Naive thymus-derived CD8-positive, alpha-beta T cell (primary cell): ENCODE results near the gene ADGRF4. TPM values are rescaled to one million over a fixed set of nuclear protein-coding genes. Genes with fewer than 3 reads are reported as not detected.
"Not testable (repeated sequence)": the region's sequence is repeated elsewhere in the genome, so short reads cannot be mapped to it uniquely, and the experiment has no call there.

Source experiments
- ATAC-seq, 2 donors: fragments of 150-1000 bp; cut with Tn5 transposase in 1 of 2; sonication (Bioruptor Pico), chemical (Tn5 transposase) in 1 of 2; 1 replicate in 1 of 2; 2 replicates in 1 of 2; pipeline ENCODE4 v1.10.0; 2021; ENCODE audit warnings: mild to moderate bottlenecking in 2 of 2, moderate library complexity in 2 of 2
- POLR2A ChIA-PET: fragments of 350-600 bp; sonication (Branson Sonifier 250); formaldehyde crosslinking; loops from one replicate; lab custom pipeline; 2021; ENCODE audit warnings: antibody characterized with exemption; lab: Charles Lee
- DNase-seq, 10 donors: peaks; one replicate each; pipeline versions ENCODE4 v3.0.0 to v3.0.0-alpha.2; 2020 to 2022
- H3K27ac Mint-ChIP-seq, 10 donors: one replicate each; pipeline ENCODE4 v1.8.0; 2020 to 2022; ENCODE audit warnings: mild to moderate bottlenecking in 10 of 10, mixed read lengths in 10 of 10, moderate library complexity in 4 of 10, inconsistent platforms in 1 of 10
- H3K27me3 Mint-ChIP-seq, 5 donors: one replicate each; pipeline ENCODE4 v1.8.0; 2021 to 2022; ENCODE audit warnings: mixed read lengths in 5 of 5
- H3K36me3 Mint-ChIP-seq, 3 donors: one replicate each; pipeline ENCODE4 v1.8.0; 2020 to 2022; ENCODE audit warnings: mixed read lengths in 3 of 3, mild to moderate bottlenecking in 2 of 3, inconsistent platforms in 1 of 3
- H3K4me1 Mint-ChIP-seq, 4 donors: one replicate each; pipeline ENCODE4 v1.8.0; 2021 to 2022; ENCODE audit warnings: mixed read lengths in 4 of 4
- H3K4me3 Mint-ChIP-seq, 10 donors: one replicate each; pipeline ENCODE4 v1.8.0; 2020 to 2022; ENCODE audit warnings: mild to moderate bottlenecking in 10 of 10, mixed read lengths in 10 of 10, moderate library complexity in 6 of 10, inconsistent platforms in 1 of 10
- H3K9me3 Mint-ChIP-seq, 9 donors: one replicate each; pipeline ENCODE4 v1.8.0; 2020 to 2022; ENCODE audit warnings: mixed read lengths in 9 of 9, mild to moderate bottlenecking in 3 of 9, inconsistent platforms in 1 of 9, moderate library complexity in 1 of 9
- polyA plus RNA-seq, 3 donors: library from polyadenylated mRNA; unstranded; fragments of 300-500 nt; fragmentation: Illumina TruSeq; gene quantifications; one replicate each; pipeline ENCODE4 v1.2.3, GENCODE V29; 2021
- total RNA-seq, 8 experiments: library from RNA in 2 of 8; stranded (reverse) in 2 of 8; gene quantifications; one replicate each; pipeline ENCODE4 v1.2.3 and lab custom pipeline; 2021 to 2026

ADGRF4 gene
- total and polyA plus RNA-seq, 5 experiments from 2014 or later: not detected

GRCh38 chr6:47724300-47724699 is 25.9 kb downstream of the ADGRF4 start:
- H3K9me3 Mint-ChIP-seq: peaks cover 0 to 3% (median 0%) of the 10 kb centered on the region in 9 donors
- no peak overlapping the region for H3K27ac Mint-ChIP-seq
- H3K4me1 Mint-ChIP-seq: peaks cover 0 to 3% (median 0%) of the 10 kb centered on the region in 4 donors
- peaks cover 0 to 19% (median 5%) of the 10 kb centered on the region in 5 donors for H3K27me3 Mint-ChIP-seq
- H3K36me3 Mint-ChIP-seq: no peaks in the 10 kb centered on the region
- ATAC-seq: no peak
- POLR2A ChIA-PET: no interaction called here
- no peak for DNase-seq
- no peak overlapping the region for H3K4me3 Mint-ChIP-seq

DNA sequence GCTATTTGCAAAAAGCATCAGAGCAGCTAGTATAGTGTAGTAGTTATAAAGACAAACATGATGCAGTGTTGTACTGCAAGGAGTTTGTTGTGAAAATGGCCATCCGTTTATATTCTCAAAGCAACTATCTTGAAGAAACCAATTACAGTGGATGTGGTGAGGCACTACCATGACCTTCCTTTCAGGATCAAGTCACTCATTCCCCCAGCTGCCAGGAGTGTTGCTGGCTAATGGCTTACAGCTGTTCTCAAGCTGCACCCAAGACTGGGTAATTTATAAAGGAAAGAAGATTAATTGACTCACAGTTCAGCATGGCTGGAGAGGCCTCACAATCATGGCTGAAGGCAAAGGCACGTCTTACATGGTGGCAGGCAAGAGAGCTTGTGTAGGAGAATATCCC is 29.0 kb downstream of the ADGRF4 start:
- no peak overlapping the region for H3K27ac Mint-ChIP-seq
- H3K36me3 Mint-ChIP-seq: no peaks in the 10 kb centered on the region
- POLR2A ChIA-PET: interaction anchor here (0.5 kb wide), 1 partner anchor 17 kb away, joined by 3 read pairs; no protein-coding TSS in a partner anchor
- no peaks in the 10 kb centered on the region for H3K27me3 Mint-ChIP-seq
- peaks cover 0 to 5% (median 0%) of the 10 kb centered on the region in 4 donors for H3K4me1 Mint-ChIP-seq
- no peak overlapping the region for H3K4me3 Mint-ChIP-seq
- ATAC-seq: no peak
- no peak for DNase-seq
- H3K9me3 Mint-ChIP-seq: peaks cover 0 to 3% (median 0%) of the 10 kb centered on the region in 9 donors

- H3K36me3 Mint-ChIP-seq: no peaks in the 10 kb centered on the region
- H3K4me1 Mint-ChIP-seq: peaks cover 0 to 5% (median 0%) of the 10 kb centered on the region in 4 donors
- peaks cover 0 to 3% (median 0%) of the 10 kb centered on the region in 9 donors for H3K9me3 Mint-ChIP-seq
- H3K27ac Mint-ChIP-seq: no peak overlapping the region
- no peak for ATAC-seq
- no peak for DNase-seq
- H3K4me3 Mint-ChIP-seq: no peak overlapping the region
- POLR2A ChIA-PET: no interaction called here
- peaks cover 0 to 5% (median 0%) of the 10 kb centered on the region in 5 donors for H3K27me3 Mint-ChIP-seq
Measured at GRCh38 chr6:47729019-47729418, 30.6 kb downstream of the ADGRF4 start.

GRCh38 chr6:47729457-47729856 is 31.1 kb downstream of the ADGRF4 start:
- Mint-ChIP-seq H3K9me3 (peaks cover 0 to 3% (median 0%) of the 10 kb centered on the region in 9 donors), H3K27ac (no peak overlapping the region), H3K4me1 (peaks cover 0 to 5% (median 0%) of the 10 kb centered on the region in 4 donors), H3K4me3 (no peak overlapping the region), H3K36me3 (no peaks in the 10 kb centered on the region), H3K27me3 (peaks cover 0 to 5% (median 0%) of the 10 kb centered on the region in 5 donors)
- no peak for ATAC-seq
- POLR2A ChIA-PET: no interaction called here
- DNase-seq: no peak

GRCh38 chr6:47733879-47734558 is 35.6 kb downstream of the ADGRF4 start:
- peaks cover 0 to 1% (median 0%) of the 10 kb centered on the region in 9 donors for H3K9me3 Mint-ChIP-seq
- no peak overlapping the region for H3K4me3 Mint-ChIP-seq
- H3K27me3 Mint-ChIP-seq: peaks cover 0 to 8% (median 2%) of the 10 kb centered on the region in 5 donors
- no peak for ATAC-seq
- peaks cover 0 to 3% (median 0%) of the 10 kb centered on the region in 4 donors for H3K4me1 Mint-ChIP-seq
- peak in 2 of 10 donors; percentile 4 to 8 for DNase-seq
- H3K27ac Mint-ChIP-seq: no peak overlapping the region
- POLR2A ChIA-PET: no interaction called here
- H3K36me3 Mint-ChIP-seq: no peaks in the 10 kb centered on the region

- DNase-seq: no peak
- Mint-ChIP-seq H3K4me3 (no peak overlapping the region), H3K36me3 (no peaks in the 10 kb centered on the region), H3K9me3 (peaks cover 0 to 1% (median 0%) of the 10 kb centered on the region in 9 donors), H3K4me1 (no peaks in the 10 kb centered on the region), H3K27ac (no peak overlapping the region), H3K27me3 (peaks cover 0 to 8% (median 2%) of the 10 kb centered on the region in 5 donors)
- POLR2A ChIA-PET: no interaction called here
- no peak for ATAC-seq
Measured at GRCh38 chr6:47734831-47735481, 36.6 kb downstream of the ADGRF4 start.

GRCh38 chr6:47736083-47736700 is 37.8 kb downstream of the ADGRF4 start:
- DNase-seq (no peak), ATAC-seq (no peak)
- POLR2A ChIA-PET: no interaction called here
- peaks cover 0 to 8% (median 2%) of the 10 kb centered on the region in 5 donors for H3K27me3 Mint-ChIP-seq
- no peaks in the 10 kb centered on the region for H3K4me1 Mint-ChIP-seq
- no peak overlapping the region for H3K4me3 Mint-ChIP-seq
- no peaks in the 10 kb centered on the region for H3K36me3 Mint-ChIP-seq
- H3K9me3 Mint-ChIP-seq: peaks cover 0 to 1% (median 0%) of the 10 kb centered on the region in 9 donors
- H3K27ac Mint-ChIP-seq: no peak overlapping the region

DNA sequence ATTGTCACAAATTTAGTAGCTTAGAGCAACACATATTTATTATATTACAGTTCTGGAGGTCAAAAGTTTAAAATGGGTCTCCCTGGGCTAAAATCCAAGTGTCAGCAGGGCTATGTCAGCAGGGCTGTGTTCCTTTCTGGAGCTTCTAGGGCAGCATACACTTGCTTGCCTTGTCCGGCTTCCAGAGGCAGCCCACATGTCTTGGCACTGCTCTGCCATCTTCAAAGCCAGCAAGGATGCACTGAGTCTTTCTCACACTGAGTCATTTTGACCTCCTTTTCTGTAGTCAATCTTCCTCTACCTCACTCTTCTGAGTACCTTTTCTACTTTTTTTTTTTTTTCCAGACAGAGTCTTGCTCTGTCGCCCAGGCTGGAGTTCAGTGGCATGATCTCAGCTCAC is 39.0 kb downstream of the ADGRF4 start:
- Mint-ChIP-seq H3K4me3 (no peak overlapping the region), H3K4me1 (no peaks in the 10 kb centered on the region), H3K27ac (no peak overlapping the region), H3K36me3 (no peaks in the 10 kb centered on the region), H3K27me3 (peaks cover 0 to 8% (median 2%) of the 10 kb centered on the region in 5 donors), H3K9me3 (peaks cover 0 to 1% (median 0%) of the 10 kb centered on the region in 9 donors)
- ATAC-seq (no peak), DNase-seq (no peak)
- POLR2A ChIA-PET: no interaction called here

GRCh38 chr6:47740714-47741113 is 42.3 kb downstream of the ADGRF4 start:
- DNase-seq (no peak), ATAC-seq (no peak)
- peaks cover 0 to 4% (median 2%) of the 10 kb centered on the region in 5 donors for H3K27me3 Mint-ChIP-seq
- POLR2A ChIA-PET: no interaction called here
- peaks cover 0 to 1% (median 0%) of the 10 kb centered on the region in 9 donors for H3K9me3 Mint-ChIP-seq
- H3K4me3 Mint-ChIP-seq: no peak overlapping the region
- H3K4me1 Mint-ChIP-seq: no peaks in the 10 kb centered on the region
- no peak overlapping the region for H3K27ac Mint-ChIP-seq
- H3K36me3 Mint-ChIP-seq: peaks cover 0 to 2% (median 0%) of the 10 kb centered on the region in 3 donors

GRCh38 chr6:47741807-47742206 is 43.4 kb downstream of the ADGRF4 start:
- POLR2A ChIA-PET: no interaction called here
- ATAC-seq (no peak), DNase-seq (no peak)
- Mint-ChIP-seq H3K9me3 (peaks cover 0 to 3% (median 0%) of the 10 kb centered on the region in 9 donors), H3K4me3 (no peak overlapping the region), H3K36me3 (peaks cover 0 to 2% (median 0%) of the 10 kb centered on the region in 3 donors), H3K27me3 (peaks cover 0 to 3% (median 2%) of the 10 kb centered on the region in 5 donors), H3K4me1 (no peaks in the 10 kb centered on the region), H3K27ac (no peak overlapping the region)

DNA sequence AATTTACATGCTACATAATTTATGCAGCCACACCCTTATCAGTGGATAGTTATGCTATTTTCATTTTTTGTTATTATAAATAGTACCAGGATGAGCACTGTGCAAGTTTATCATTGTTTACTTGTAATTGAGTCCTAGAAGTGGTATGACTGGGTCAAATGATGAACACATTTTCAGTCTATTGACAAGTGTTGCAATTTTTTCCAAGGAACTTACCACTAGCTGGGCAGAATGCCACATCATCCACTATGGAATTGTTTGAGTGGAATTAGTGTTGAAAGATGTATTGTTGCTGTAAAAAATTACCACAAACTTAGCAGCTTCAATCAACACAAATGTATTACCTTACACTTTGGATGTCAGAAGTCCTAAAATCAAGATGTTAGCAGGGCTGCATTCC is 45.4 kb downstream of the ADGRF4 start:
- Mint-ChIP-seq H3K27me3 (peaks cover 0 to 1% (median 0%) of the 10 kb centered on the region in 5 donors), H3K4me3 (no peak overlapping the region), H3K27ac (no peak overlapping the region), H3K4me1 (no peaks in the 10 kb centered on the region), H3K9me3 (peaks cover 0 to 3% (median 0%) of the 10 kb centered on the region in 9 donors), H3K36me3 (peaks cover 0 to 2% (median 0%) of the 10 kb centered on the region in 3 donors)
- POLR2A ChIA-PET: no interaction called here
- ATAC-seq (no peak), DNase-seq (no peak)

- H3K27ac Mint-ChIP-seq, H3K36me3 Mint-ChIP-seq, H3K27me3 Mint-ChIP-seq, DNase-seq, ATAC-seq, H3K4me3 Mint-ChIP-seq, H3K4me1 Mint-ChIP-seq, H3K9me3 Mint-ChIP-seq, POLR2A ChIA-PET: not testable (repeated sequence)
Measured at GRCh38 chr6:47745269-47745668, 46.9 kb downstream of the ADGRF4 start.

DNA sequence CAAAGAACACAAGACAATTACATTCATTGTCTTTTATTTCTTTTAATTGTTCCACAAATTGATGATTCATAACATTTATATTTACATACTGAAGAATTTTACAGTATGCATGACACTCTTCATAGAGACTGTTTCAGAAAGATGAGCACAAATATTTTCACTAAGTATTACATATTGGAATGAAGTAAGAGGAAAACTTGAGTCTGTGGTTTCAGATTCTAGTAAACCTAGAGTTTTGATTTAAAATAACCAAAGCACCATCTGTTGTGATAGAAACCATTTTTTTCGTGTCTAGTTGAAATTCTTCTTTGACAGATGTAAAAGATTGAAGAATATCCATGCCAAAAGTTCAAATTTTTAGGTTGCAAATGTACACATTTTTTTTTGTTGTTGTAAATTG is 51.4 kb downstream of the ADGRF4 start:
- Mint-ChIP-seq H3K4me3 (no peak overlapping the region), H3K27me3 (peaks cover 0 to 12% (median 3%) of the 10 kb centered on the region in 5 donors), H3K27ac (no peak overlapping the region), H3K9me3 (peaks cover 0 to 7% (median 0%) of the 10 kb centered on the region in 9 donors), H3K4me1 (no peaks in the 10 kb centered on the region), H3K36me3 (peaks cover 0 to 6% (median 2%) of the 10 kb centered on the region in 3 donors)
- POLR2A ChIA-PET: no interaction called here
- ATAC-seq (no peak), DNase-seq (no peak)
